NK-92 (cell line): ENCODE data around the gene ANKRD17.
A peak's percentile ranks its signal among the peaks of the same experiment; 100 is the strongest.

Source experiments
- DNase-seq: peaks from one replicate; lab custom pipeline; 2025; ENCODE audit not compliant: unreplicated experiment; lab: John Stamatoyannopoulos, UW

The ANKRD17 gene

DNA sequence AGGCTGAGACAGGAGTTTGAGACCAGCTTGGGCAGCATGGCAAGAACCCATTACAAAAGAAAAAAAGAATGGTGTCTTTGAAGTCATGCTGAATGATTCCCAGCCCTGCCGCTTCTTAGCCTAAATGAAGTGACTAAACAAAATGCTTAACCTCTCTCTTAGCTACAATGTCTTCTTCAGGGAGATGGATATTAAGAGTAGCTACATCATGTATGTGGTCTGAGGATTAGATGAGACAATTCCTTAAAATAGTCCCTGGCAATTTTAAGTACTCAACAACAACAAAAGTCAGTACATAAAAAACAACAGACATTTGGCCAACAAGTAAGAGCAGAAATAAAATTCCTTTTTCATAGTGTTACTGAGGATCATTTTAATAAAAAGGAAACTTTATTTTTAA, 124.8 kb downstream of the ANKRD17 start:
- no peak for DNase-seq

DNA sequence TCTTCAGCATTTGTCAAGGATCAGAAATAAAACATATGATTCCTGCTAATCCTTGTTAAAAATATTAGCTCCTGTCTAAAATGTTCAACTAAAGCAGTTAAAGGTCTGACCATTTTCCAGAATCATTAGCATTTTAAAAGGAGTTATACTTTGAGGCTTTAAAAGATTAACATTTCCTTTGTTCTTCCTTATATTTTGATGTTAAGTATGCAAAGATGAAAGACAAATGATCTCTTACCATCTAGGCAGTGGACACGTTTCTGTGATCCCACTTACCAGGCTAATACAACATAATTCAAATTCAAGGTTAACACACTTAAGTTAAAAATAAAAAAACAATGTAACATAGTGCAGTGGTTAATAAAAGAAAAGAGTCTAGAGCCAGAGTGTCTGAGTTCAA, 127.3 kb downstream of the ANKRD17 start:
- DNase-seq: no peak

DNA sequence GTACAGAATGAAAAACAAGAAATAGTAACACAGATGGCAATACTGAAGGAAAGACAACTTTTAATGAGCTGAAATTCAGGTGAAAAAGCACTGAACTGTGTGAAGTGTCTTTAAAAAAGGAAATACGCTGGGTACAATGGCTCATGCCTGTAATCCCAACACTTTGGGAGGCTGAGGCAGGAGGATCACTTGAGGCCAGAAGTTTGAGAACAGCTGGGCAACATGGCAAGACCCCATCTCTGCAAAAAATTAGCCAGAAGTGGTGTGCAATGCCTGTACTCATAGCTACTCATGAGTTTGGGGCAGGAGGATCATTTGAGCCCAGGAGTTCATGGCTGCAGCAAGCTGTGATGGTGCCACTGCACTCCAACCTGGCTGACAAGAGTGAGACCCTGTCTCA, 129.3 kb downstream of the ANKRD17 start:
- no peak for DNase-seq

DNA sequence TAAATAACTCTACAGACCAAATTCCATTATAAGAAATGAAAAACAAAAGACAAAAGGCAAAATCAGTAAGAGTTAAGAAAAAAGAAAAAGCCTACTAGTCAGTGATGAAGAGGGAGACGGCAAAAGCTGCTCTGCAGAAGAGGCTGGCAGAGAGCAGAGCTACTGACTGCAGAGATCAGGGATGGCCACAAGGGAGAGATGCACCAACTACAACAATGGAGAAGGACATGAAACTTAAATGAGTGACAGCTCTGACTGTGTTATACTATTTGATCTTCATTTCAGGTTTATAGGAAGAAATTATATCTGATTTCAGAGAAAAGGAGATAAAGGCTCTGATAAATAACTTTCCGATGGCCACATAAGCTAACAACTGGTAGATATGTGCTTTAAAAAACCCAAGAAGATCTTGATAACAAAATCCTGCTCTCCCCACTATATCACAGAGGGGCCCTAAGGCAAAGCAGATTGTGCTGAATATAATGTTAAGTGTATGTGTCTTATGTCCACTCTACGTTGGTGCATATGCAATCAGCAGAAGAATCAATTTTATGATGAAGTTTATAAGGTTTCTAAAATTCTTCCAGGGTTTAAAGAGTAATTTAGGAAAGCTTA, 130.7 kb downstream of the ANKRD17 start:
- DNase-seq: no peak

DNA sequence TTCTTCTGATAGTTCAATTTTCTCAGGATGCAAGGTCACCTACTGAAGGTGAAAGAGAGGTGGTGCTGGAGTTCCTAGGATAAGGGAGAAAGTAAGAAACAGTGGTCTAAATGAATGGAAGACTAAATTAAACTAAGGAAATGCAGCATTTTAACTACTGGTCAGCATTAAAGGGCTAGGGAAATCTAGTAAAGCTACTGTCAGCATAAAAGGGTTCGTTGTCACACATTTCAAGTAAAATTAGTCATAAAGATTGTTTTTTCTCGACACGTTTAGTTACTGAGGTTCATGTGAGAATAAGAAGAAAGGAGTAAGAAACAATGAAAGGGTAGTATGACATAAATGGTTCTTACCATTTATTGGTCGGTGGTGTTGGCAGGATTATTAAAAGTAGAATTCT, 149.1 kb downstream of the ANKRD17 start:
- no peak for DNase-seq

DNA sequence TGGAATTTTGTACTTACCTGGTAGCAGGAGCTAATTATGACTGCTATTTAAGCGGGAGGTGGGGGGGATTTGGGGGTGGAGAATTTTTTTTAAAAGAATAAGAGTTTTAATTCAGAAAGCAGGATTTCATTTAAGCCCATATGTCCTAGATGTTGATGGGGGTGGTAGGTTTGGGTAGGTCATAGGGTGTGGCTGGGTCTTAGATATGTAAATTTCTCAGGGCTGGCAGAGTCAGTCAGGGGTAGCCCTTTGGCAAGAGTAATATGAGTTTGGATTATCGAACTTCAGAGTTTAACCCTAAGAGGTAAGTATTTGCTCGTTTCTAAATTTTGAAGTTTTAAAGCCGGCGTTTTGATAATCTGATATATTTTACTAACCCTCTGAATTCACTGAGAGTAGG, 153.9 kb downstream of the ANKRD17 start:
- DNase-seq: no peak

DNA sequence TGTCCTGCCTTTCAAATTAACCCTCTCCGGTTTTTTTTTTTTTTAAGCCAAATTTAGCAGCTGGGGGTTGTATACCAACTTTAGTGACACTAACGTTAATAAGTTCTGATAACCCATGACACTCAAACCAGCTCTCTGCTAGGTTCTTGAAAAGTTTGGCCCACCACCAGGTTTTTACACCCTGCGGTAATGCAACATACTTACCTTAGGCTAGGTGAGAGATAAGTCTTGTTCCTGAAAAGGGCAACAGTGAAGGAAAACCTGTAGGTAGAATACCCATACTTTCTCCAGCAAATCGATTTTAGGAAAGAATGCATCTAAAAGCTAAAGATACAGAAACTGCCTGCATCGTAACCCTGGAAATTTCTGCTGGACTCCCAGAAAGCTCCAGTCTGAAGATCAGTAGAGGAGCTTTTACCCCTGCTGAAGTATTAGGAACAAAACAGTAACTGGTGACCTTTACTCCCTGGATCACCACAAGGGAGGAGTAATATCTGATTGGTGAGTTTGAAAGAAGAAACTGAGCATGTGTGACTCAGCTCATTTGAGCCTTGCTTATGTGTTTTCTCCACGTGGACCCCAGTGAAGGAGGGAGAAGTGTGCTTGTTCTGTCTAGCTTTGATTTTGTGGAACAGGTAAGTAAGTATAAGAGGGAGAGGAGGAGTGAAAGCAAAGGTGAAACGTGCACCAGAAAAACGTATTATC, 154.6 kb downstream of the ANKRD17 start:
- no peak for DNase-seq

DNA sequence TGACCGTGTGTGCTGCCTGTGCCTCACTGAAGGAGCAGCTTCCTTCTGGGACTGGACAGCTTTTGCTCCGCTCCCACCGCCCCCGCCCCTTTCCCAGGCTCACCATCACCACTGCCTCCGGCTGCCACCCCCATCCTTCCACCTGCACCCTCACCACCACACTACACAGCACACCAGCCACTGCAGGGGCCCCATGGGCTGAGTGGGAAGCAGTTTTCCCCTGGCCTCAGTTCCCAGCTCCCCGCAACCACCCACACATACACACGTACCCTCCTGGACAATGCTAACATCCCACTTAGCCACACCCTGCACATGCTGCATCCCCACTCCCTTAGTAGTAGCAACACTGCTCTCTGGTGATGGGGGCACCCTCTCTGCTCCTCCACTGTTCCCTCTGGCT, 159.5 kb downstream of the ANKRD17 start:
- DNase-seq: no peak

DNA sequence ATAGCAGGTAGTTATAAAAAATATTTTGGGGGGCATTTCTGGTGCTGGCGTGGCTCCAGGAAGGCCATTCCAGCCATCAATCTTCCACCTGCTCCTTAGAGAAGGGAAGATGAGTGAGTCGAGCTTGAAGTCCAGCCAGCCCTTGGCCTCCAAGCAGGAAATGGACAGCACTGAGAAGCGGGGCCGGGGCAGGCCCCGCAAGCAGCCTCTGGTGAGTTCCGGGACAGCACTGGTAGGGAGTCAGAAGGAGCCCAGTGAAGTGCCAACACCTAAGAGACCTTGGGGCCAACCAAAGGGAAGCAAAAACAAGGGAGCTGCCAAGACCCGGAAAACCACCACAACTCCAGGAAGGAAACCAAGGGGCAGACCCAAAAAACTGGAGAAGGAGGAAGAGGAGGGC, 159.9 kb downstream of the ANKRD17 start:
- no peak for DNase-seq

DNA sequence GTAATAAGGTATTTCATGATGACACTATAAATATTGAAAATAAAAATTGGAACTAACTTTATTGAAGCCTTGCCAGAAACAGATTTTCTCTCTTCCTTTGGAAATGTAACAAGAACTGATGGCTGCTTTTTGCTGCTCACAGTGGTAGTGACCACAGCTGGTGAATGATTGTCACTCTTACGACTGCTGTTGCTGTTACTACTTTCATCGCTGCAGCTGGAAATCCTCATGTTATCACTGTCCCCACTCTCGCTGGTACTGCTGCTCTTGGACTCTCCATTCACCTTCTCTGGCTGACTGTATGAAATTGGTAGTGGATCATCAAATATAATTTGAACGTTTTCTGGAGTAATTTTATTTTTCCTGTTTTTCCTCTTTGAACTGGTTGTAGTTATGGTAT, 160.6 kb downstream of the ANKRD17 start:
- DNase-seq: no peak

DNA sequence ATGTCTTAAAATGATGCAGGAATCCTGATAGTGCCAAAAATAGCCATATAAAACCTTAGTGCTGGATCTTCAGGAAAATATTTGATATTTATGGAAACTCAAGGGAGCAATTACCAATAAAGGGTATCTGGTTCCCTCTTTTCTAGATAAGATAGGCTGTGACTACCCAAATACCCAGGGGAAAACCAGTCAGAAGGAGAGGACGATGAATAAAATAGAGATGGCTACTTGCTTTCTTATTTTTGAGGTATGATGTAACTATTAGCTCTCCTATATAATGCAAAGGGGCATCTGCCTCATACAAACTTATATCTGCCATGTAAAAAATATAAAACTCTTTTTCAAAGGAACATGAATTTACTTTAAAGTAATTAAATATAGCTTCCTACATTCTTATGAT, 165.7 kb downstream of the ANKRD17 start:
- no peak for DNase-seq

DNA sequence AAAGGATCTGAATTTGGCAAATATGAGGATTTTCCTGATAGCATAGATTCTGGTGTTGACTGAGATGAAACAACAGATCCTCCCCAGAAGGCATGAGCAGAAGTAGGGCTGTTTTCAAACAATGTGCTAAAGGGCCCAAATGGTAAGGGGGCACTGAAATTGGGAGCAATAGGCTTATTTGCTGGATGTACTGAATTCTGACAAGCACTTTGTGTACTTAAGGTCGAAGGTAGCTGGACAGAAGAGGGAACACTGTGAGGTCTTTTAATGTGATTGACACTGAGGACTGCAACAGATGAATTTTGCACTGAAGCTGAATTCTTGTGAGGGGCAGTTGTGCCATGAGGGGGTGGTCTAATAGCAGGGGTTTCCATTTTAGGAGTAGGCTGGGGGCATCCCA, 167.9 kb downstream of the ANKRD17 start:
- no peak for DNase-seq

DNA sequence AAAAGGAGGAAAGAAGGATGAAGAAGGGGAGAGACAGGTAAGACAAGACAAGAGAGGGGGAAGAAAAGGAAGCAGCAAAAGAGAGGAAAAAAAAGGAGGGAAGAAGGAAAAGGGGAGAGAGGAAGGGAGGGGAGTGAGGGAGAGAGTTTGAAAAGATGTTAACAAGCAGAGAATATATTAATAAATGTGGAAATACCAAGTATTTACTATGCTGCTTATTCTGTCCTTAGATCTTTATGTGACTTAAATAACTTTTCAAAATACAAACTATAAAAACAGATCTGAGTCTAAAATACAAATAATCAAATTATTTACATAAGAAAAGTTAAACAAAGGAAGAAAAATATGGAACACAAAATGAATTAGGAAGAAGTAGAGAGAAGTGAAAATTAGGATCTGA, 170.7 kb downstream of the ANKRD17 start:
- DNase-seq: no peak

DNA sequence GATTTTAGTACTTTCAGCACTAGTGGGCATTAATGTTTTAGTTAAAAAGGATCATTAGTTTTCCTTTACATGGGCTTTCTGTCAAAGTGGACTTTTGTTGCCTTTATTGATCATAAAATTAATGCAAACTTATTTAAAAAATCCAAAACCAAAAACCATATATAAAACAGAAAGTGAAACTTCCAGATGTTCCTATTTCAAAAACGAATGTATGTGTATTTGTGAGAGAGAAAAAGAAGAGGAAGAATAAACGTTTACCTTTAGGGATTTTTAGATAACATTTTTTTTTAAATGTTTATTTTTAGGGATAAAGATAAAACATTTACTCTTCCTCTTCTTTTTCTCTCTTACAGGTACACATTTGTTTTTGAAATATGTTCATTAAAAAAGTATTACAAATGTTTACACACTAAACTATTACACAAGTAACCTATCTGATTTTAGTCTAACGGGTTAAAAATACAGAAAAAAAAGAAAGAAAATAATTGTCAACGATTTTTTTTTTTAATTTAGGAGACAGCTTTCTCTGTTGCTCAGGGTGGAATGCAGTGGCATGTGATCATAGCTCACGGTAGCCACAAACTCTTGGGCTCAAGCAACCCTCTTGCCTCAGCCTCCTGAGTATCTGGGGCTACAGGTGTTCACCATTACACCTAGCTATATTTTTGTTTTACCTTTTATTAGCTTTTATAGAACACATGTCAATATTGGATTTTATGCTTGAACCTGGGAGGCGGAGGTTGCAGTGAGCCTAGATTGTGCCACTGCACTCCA, 172.3 kb downstream of the ANKRD17 start:
- DNase-seq: no peak

DNA sequence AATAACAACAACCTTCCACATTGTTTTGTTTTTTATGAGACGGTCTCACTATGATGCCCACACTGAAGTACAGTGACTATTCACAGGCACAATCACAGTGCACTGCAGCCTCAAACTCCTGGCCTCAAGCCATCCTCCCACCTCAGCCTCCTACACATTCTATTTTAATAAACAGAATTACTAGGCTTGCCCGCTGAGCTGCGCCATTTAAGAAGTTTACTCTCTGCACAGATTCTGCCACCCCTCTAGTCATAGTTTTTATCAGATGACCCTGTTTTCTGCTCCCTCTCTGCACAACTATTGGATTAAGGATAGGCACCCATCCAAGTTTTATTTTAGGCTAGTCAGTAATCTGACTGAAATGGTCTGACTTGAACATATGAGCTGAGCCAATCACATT, 177.8 kb downstream of the ANKRD17 start:
- no peak for DNase-seq

DNA sequence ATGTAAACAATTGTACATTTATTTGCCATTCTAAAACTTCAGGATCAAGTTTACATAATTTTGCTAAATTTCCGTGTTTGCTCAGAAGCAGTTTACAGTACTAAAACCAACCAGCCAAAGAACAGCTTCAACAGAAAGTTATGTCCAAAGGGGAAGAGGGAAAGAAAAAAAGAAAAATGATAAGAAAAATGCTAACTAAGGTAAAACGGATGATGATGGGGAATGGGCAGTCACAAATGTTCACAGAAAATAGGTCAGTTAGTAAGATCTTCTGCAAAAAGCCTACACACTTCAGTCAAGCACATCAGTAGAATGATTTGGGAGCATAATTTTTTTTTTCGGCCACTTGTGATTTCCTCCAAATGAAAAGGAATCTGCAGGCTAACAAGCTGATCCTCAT, 182.8 kb downstream of the ANKRD17 start:
- no peak for DNase-seq

DNA sequence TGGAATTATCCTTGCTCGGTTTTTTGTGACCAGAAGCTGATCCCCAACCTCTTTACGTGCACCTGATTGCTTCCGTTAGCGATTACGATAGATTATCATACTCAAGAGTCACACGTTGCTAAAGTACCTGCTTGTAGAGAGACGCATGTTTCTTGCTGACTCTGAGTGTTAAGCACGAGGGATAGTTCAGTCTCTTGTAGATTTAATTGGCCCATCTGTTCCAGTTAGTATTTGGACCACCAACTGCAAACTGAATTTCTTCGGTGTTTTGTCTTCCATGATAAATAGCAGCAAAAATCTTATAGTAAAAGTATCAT, 188.6 kb downstream of the ANKRD17 start:
- DNase-seq: no peak

DNA sequence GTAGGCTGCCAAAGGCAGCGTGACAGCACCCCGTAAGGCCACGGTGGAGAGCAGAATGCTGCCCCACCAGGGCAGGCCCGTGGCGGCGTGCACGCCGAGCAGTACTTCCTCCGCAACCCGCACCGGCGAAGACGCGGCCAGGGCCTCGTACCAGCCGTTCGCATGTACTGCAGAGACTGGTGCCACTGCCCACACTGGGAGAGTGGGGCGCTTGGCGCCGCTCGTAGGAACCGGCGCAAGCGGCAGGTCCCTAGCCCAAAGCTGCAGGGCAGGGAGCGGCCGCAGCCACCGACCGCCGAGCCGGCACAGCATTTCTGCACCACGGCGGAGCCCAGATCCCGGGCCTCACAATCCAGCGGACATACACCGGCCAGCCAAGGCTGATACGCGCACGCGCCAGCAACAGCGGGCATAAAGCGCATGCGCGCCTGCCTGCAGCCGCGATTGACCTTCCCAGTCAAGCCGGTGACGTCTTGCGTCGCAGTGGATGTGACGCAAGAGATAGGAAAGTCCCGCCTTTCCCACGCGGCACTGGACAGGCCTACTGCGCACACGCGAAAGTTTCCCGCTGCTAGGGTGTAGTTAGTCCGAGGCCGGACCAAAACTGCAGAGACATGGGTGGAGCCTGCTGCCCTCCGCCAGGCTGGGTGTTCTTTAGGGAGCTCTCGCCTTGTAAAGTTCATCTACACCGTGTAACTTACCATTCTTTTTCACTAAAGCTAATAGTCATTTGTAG, 189.1 kb downstream of the ANKRD17 start, which contains the start of gene COX18:
COX18 (minus strand) TSS at position 379 of the 736 bp plus-strand sequence; CDS start at position 312, 67 bp downstream.
- peak; percentile 79 for DNase-seq

DNA sequence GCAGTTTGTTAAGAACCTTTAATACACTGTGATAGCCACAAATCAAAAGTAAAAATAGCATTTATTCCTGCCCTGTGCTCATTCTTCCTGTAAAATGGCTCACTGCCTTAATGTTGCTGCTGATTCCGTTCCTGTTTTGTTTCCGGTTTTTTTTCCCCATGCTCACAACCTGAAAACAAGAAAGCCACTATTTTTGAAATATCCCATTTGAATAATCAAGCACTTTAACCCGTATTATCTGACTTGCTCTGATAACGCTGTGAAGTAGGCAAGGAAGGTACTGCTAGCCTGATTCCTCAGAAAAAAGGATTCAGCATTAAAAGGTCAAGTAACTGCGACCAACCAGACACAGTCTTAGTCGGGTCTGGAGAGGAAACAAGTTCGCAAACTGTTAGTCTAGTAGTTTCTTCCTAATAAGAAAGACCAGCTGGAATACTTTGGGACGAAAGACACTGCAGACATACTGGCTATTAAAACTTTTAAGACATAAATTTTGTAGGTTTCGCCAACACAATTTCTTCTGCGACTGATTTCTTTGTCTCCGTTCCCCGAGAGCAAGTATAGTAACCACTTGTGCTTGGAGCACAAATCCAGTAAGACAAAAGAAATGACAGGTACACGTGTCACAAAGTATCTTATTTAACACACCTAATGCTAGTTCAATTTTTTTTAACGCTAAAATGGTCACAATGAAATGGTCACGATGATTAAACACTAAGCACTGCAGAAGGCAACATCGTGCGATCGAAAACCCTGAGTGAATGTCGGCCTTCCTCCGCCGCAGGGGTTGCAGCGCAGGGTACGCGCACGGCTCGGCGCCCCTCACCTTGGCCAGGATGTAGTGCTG, 189.9 kb downstream of the ANKRD17 start:
- DNase-seq: no peak

DNA sequence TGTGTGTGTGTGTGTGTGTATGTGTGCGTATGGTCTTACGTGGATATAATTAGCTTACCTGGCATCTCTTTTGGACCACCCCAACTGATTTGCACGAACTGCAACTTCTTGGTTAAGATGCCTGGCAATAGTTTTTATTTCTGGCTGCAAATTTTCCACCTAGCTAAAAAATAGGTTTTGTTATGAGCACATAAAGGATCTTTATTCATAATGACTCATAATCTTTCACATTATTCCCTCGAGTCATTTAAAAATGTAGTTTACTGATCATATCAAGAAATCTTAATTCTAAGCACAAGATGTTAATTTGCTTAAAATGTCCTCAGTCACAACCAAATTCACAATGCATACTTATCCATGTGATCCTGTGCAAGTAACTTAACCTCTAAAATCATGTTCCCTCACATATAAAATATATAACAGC, 190.6 kb downstream of the ANKRD17 start:
- no peak for DNase-seq

DNA sequence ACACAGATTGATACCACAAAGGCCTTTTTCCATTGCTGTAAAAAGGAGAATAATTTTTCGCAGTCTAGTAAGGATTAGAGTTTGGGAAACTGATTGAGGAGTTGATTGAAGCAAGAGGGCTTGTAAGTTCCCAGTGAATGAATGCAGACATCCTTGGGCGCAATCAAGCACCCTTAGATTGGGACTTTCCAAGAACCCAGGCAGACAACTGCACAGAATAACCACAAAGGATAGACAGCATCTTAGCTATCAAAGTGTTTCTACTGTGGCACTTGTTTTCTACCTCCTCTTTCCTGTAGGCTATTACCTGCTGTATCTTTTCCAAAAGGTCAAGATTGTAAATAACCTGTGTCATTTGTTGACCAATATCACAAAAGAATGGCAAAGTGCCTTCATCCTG, 191.7 kb downstream of the ANKRD17 start:
- no peak for DNase-seq
